ENCODE results near the gene ZNF324.
"Not testable (repeated sequence)": the region's sequence is repeated elsewhere in the genome, so short reads cannot be mapped to it uniquely, and the experiment has no call there.

DNA sequence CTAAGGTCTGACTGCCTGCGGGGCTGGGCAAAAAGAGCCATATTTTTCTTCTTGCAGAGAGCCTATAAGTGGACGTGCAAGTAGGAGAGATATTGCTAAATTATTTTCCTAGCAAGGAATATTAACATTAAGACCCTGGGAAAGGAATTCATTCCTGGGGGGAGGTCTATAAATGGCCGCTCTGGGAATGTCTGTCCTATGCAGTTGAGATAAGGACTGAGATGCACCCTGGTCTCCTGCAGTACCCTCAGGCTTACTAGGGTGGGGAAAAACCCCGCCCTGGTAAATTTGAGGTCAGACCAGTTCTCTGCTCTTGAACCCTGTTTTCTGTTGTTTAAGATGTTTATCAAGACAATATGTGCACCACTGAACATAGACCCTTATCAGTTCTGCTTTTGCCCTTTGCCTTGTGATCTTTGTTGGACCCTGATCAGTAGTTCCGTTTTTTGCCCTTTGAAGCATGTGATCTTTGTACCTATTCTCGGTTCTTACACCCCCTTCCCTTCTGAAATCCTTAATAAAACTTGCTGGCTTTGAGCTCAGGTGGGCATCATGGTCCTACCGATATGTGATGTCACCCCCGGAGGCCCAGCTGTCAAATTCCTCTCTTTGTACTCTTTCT, 40.8 kb downstream of the ZNF324 start:
- not testable (repeated sequence) for TF ChIP-seq POLR2A (IDR thresholded peaks at IDR 0.05; ENCODE audit: borderline replicate concordance, extremely low read depth, insufficient read depth, insufficient read length); RAD21 (IDR thresholded peaks at IDR 0.05; ENCODE audit: low read depth)

Measured in HCT116 (cell line).